ENCODE data around the gene FGF22. TPM values are rescaled to one million over a fixed set of nuclear protein-coding genes. Genes with fewer than 3 reads are reported as not detected.

FGF22 gene
- total and polyA plus RNA-seq, 2 donors from 2014 or later: 0.19 to 0.71 TPM

GRCh38 chr19:687569-688166 is 48.0 kb downstream of the FGF22 start:
- no peaks in the 10 kb centered on the region for H3K36me3 ChIP-seq (ENCODE audit: control insufficient read depth in 2 of 3, insufficient read depth in 3 of 3, low read length in 3 of 3)
- H3K4me3 ChIP-seq (ENCODE audit: low read length in 3 of 3): no peak overlapping the region
- intact Hi-C loops (cut with DNase I): no loop called here
- H3K27me3 ChIP-seq (ENCODE audit: control insufficient read depth, insufficient read depth, low read length): no peaks in the 10 kb centered on the region
- no peaks in the 10 kb centered on the region for H3K9me3 ChIP-seq (ENCODE audit: control insufficient read depth in 2 of 3, insufficient read depth in 1 of 3, low read length in 3 of 3)
- H3K4me1 ChIP-seq (ENCODE audit: control insufficient read depth in 2 of 3, insufficient read depth in 2 of 3, low read depth in 1 of 3, low read length in 3 of 3): no peaks in the 10 kb centered on the region
- H3K9ac ChIP-seq (ENCODE audit: low read length in 3 of 3): no peak overlapping the region
- FAIRE-seq (no peak), DNase-seq (no peak)
- no peak overlapping the region for H3K27ac ChIP-seq (ENCODE audit: low read depth in 2 of 2, low read length in 2 of 2)
- TF ChIP-seq, protein P1, sequence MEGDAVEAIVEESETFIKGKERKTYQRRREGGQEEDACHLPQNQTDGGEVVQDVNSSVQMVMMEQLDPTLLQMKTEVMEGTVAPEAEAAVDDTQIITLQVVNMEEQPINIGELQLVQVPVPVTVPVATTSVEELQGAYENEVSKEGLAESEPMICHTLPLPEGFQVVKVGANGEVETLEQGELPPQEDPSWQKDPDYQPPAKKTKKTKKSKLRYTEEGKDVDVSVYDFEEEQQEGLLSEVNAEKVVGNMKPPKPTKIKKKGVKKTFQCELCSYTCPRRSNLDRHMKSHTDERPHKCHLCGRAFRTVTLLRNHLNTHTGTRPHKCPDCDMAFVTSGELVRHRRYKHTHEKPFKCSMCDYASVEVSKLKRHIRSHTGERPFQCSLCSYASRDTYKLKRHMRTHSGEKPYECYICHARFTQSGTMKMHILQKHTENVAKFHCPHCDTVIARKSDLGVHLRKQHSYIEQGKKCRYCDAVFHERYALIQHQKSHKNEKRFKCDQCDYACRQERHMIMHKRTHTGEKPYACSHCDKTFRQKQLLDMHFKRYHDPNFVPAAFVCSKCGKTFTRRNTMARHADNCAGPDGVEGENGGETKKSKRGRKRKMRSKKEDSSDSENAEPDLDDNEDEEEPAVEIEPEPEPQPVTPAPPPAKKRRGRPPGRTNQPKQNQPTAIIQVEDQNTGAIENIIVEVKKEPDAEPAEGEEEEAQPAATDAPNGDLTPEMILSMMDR (IDR thresholded peaks at IDR 0.05; ENCODE audit: borderline replicate concordance, extremely low read depth, insufficient read depth): no peak

GRCh38 chr19:688214-688613 is 48.5 kb downstream of the FGF22 start:
- H3K4me3 ChIP-seq (ENCODE audit: low read length in 3 of 3): no peak overlapping the region
- TF ChIP-seq, protein P1 (IDR thresholded peaks at IDR 0.05; ENCODE audit: borderline replicate concordance, extremely low read depth, insufficient read depth): no peak
- H3K9me3 ChIP-seq (ENCODE audit: control insufficient read depth in 2 of 3, insufficient read depth in 1 of 3, low read length in 3 of 3): no peaks in the 10 kb centered on the region
- intact Hi-C loops (cut with DNase I): no loop called here
- DNase-seq (peak in 1 of 5 donors; percentile 69), FAIRE-seq (no peak)
- H3K9ac ChIP-seq (ENCODE audit: low read length in 3 of 3): no peak overlapping the region
- no peaks in the 10 kb centered on the region for H3K36me3 ChIP-seq (ENCODE audit: control insufficient read depth in 2 of 3, insufficient read depth in 3 of 3, low read length in 3 of 3)
- H3K27ac ChIP-seq (ENCODE audit: low read depth in 2 of 2, low read length in 2 of 2): no peak overlapping the region
- H3K4me1 ChIP-seq (ENCODE audit: control insufficient read depth in 2 of 3, insufficient read depth in 2 of 3, low read depth in 1 of 3, low read length in 3 of 3): no peaks in the 10 kb centered on the region
- H3K27me3 ChIP-seq (ENCODE audit: control insufficient read depth, insufficient read depth, low read length): no peaks in the 10 kb centered on the region

GRCh38 chr19:688992-689391 is 49.3 kb downstream of the FGF22 start:
- Histone ChIP-seq H3K4me1 (ENCODE audit: control insufficient read depth in 2 of 3, insufficient read depth in 2 of 3, low read depth in 1 of 3, low read length in 3 of 3) (no peaks in the 10 kb centered on the region), H3K27me3 (ENCODE audit: control insufficient read depth, insufficient read depth, low read length) (no peaks in the 10 kb centered on the region), H3K9ac (ENCODE audit: low read length in 3 of 3) (no peak overlapping the region), H3K27ac (ENCODE audit: low read depth in 2 of 2, low read length in 2 of 2) (no peak overlapping the region), H3K9me3 (ENCODE audit: control insufficient read depth in 2 of 3, insufficient read depth in 1 of 3, low read length in 3 of 3) (no peaks in the 10 kb centered on the region), H3K4me3 (ENCODE audit: low read length in 3 of 3) (no peak overlapping the region), H3K36me3 (ENCODE audit: control insufficient read depth in 2 of 3, insufficient read depth in 3 of 3, low read length in 3 of 3) (no peaks in the 10 kb centered on the region)
- TF ChIP-seq, protein P1 (IDR thresholded peaks at IDR 0.05; ENCODE audit: borderline replicate concordance, extremely low read depth, insufficient read depth): no peak
- intact Hi-C loops (cut with DNase I): no loop called here
- DNase-seq: no peak
- FAIRE-seq: no peak

DNA sequence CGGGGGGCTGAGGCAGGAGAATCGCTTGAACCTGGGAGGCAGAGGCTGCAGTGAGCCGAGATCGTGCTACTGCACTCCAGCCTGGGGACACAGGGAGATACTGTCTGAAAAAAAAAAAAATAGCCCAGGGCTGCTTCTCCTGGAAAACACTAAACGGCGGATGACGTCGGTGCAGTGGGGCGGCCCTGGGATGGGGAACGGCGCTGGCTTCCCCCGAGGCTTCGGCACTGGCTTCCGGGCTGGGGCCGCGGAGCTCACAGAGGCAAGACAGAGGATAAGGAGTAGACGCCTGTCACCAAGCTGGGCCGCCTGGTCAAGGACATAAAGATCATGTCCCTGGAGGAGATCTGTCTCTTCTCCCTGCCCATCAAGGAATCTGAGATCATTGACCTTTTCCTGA is 50.5 kb downstream of the FGF22 start:
- Histone ChIP-seq H3K36me3 (ENCODE audit: control insufficient read depth in 2 of 3, insufficient read depth in 3 of 3, low read length in 3 of 3) (no peaks in the 10 kb centered on the region), H3K4me1 (ENCODE audit: control insufficient read depth in 2 of 3, insufficient read depth in 2 of 3, low read depth in 1 of 3, low read length in 3 of 3) (no peaks in the 10 kb centered on the region), H3K9me3 (ENCODE audit: control insufficient read depth in 2 of 3, insufficient read depth in 1 of 3, low read length in 3 of 3) (no peaks in the 10 kb centered on the region), H3K9ac (ENCODE audit: low read length in 3 of 3) (no peak overlapping the region), H3K4me3 (ENCODE audit: low read length in 3 of 3) (no peak overlapping the region), H3K27ac (ENCODE audit: low read depth in 2 of 2, low read length in 2 of 2) (no peak overlapping the region), H3K27me3 (ENCODE audit: control insufficient read depth, insufficient read depth, low read length) (no peaks in the 10 kb centered on the region)
- TF ChIP-seq, protein P1 (IDR thresholded peaks at IDR 0.05; ENCODE audit: borderline replicate concordance, extremely low read depth, insufficient read depth): no peak
- peak in 1 of 5 donors; percentile 71 for DNase-seq
- intact Hi-C loops (cut with DNase I): no loop called here
- FAIRE-seq: no peak

Data from kidney (tissue), 14 donors.